ENCODE results near the gene RAD51B.

- TF ChIP-seq CTCF (conservative IDR thresholded peaks at IDR 0.05; ENCODE audit: low read depth, low read length) (no peak), EZH2 (IDR thresholded peaks at IDR 0.05; ENCODE audit: borderline replicate concordance, low read depth, low read length, poor library complexity, severe bottlenecking) (no peak)
Measured at GRCh38 chr14:67886191-67886590, 66.6 kb downstream of the RAD51B start.

Measured in A673 (cell line).